HG02798 (cell line): ENCODE results near the gene RALGPS2.
"Not testable (repeated sequence)": the region's sequence is repeated elsewhere in the genome, so short reads cannot be mapped to it uniquely, and the experiment has no call there.

Source experiments
- ATAC-seq: cut with Tn5 transposase; IDR thresholded peaks from one replicate; pipeline ENCODE4 v1.9.1; 2021; ENCODE audit warnings: mild to moderate bottlenecking; ENCODE audit not compliant: unreplicated experiment, poor library complexity

RALGPS2 gene

GRCh38 chr1:178772952-178773351, 47.9 kb downstream of the RALGPS2 start:
- no peak for ATAC-seq

GRCh38 chr1:178774263-178774662, 49.2 kb downstream of the RALGPS2 start:
- no peak for ATAC-seq

- ATAC-seq: no peak
These were observed 51.5 kb downstream of the RALGPS2 start for GRCh38 chr1:178776553-178776952.

DNA sequence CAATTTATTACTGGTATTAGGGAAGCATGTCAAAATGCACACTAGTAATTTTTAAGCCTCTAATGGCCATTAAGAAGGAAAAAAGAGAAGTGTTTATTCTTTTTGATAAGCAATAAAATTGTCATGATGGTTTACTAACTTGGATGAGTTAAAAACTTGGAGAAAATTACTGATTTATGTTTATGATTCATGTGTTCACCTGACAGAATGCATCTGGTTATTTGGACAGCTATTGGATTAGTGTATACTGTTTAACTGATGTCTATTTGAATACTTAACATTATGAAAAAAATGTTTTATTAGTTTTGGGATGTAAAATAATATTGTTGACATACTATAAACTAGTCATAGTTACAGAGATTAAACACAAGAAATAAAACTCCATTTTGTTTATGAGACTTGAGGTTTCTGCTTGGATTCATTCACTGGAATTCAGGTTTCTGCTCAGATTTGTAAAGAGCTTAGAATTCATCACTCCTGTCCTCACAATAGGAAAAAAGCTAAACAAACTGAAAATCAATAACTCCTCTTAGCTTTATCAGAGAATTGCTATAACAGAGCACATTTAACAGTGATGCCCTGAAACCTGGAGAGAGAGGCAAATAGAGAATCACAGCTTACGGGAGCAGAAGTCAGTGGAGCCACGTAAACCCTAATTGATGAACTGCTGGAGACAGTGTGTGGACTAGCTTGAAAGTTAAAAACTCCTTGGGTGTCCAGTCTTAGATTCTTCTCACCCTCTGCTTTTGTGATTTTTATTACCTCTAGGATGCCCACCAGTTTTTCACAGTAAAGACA, 56.7 kb downstream of the RALGPS2 start:
- no peak for ATAC-seq

- peak; percentile 46 for ATAC-seq
These were observed 59.1 kb downstream of the RALGPS2 start for GRCh38 chr1:178784131-178784536.

DNA sequence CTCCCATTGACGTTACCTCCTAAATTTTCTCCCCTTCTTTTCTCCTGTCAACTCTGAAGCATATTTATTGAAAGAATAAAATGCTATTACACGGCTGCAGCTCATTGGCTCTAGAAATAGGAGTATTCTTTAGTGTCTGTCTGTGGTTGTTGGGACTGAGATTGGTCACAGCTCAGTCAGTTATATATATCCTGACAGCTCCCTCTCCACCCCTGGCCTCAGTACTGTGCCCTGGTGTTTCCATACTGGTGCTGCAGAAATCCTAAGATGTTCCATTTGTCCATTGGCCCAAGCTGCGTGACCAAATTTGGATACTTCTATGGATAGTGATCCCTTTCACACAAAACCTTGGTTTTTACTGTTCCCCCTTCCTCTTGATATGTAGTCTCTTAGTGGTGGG, 67.3 kb downstream of the RALGPS2 start:
- ATAC-seq: no peak

DNA sequence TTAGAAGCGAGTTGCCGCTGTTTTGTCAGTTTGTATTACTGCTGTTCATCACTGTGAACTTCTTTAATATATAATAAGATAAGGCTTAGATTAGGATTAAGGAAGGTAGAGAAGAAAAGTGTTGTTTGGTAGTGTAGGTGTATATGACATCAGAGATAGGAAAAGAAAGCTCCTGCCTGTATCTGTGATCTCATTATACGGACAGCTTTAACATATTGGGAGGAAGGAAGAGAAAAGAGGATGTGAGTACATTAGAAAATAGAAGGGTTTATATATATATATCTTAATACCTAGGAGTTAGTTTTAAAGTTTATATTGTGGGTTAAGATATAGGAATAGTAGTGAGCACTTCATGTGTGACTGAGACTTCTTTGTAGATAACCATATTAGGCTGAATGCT, 71.0 kb downstream of the RALGPS2 start:
- ATAC-seq: no peak

- ATAC-seq: no peak
These were observed 72.5 kb downstream of the RALGPS2 start for GRCh38 chr1:178797590-178797989.

DNA sequence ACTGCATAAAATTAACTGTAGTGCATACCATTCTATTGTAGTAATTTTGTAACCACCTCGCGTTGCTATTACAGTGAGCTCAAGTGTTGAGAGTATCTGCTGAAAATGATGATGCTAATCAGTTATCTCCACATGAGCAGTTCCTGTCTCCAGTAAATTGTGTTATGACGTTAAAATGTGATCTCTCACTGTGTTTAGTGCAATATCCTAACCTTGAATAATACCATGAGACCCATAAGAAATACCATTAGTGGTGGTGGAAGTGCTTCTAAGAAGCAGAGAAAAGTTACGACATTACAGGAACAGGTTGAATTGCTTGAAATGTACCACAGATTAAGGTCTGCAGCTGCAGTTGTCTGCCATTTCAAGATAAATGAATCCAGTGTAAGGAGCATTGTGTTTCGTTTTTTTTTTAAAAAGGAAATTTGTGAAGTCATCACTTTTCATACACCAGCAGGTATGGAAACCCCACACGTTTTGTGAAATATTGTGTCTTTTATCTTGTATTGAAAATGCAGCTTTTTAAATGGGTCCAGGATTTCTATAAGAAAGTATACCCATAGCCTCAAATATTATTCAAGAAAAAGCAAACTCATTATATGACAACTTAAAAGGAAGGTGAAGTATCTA, 73.3 kb downstream of the RALGPS2 start:
- no peak for ATAC-seq

- ATAC-seq: no peak
These were observed 77.8 kb downstream of the RALGPS2 start for GRCh38 chr1:178802873-178803272.

DNA sequence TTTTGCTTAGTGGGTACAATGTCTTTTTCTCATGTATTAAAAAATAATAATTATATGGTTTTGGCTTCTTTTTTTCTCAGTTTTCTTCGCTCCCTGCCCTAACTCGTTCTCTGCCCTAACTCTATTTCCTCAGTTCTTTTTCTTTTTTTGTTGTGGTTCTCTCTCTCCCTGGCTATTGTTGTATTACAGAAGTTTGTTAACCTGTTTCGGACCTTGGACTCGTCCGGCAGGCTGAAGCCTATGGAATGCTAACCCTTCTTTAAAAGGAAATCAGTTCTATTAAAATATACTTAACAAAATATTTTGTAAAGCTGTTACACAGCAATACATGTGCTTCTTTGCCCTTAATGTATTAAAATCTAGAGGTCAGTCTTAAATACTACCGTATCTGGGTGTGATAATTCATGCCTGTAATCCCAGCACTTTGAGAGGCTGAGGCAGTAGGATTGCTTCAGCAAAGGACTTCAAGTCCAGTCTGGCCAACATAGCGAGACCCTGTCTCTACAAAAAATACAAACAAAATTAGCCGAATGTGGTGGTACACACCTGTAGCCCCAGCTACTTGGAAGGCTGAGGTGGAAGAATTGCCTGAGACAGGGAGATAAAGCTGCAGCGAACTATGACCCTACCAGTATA, 81.7 kb downstream of the RALGPS2 start:
- ATAC-seq: no peak

DNA sequence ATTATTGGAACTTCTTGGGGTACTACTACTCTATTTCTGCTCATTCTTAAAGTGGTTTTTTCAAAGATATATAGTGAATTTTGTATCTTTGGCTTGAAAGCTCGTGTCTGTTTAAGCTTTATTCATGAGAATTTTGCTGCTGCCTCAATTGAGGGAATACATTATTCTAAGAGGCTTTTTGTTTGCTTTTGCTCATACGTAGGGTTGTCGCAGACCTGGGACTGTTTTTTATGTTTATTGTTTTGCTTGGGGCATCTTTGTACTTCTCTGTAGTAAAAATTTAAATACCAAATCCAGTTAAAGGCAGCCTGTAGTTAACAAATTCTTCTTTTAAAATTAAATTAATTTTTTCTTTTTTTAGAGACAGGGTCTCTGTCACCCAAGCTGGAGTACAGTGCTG, 83.5 kb downstream of the RALGPS2 start:
- ATAC-seq: no peak

- no peak for ATAC-seq
These were observed 85.5 kb downstream of the RALGPS2 start for GRCh38 chr1:178810585-178810984.

- ATAC-seq: no peak
These were observed 93.4 kb downstream of the RALGPS2 start for GRCh38 chr1:178818416-178818815.

- ATAC-seq: no peak
These were observed 94.1 kb downstream of the RALGPS2 start for GRCh38 chr1:178819123-178819522.

- ATAC-seq: no peak
These were observed 96.3 kb downstream of the RALGPS2 start for GRCh38 chr1:178821134-178821866.

GRCh38 chr1:178825167-178825566, 100.1 kb downstream of the RALGPS2 start:
- no peak for ATAC-seq

DNA sequence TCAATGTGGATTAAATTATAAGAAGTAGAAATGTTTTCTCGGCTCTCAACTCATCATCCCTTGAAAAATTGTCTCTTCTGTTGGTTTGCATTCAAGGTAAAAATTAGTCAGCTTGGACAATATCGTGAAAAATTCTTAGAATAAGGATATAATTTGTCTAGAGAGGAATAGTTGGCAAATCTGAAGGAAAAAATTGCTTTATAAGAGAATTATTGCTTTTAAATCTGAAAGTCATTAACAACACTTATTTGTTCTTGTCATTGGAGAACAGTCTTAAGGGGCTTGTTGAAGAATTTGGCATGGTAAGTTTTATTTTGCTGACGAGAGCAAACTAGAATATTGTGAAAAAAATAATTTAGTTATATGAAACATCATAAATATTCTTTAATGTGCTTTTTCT, 119.4 kb downstream of the RALGPS2 start:
- no peak for ATAC-seq

DNA sequence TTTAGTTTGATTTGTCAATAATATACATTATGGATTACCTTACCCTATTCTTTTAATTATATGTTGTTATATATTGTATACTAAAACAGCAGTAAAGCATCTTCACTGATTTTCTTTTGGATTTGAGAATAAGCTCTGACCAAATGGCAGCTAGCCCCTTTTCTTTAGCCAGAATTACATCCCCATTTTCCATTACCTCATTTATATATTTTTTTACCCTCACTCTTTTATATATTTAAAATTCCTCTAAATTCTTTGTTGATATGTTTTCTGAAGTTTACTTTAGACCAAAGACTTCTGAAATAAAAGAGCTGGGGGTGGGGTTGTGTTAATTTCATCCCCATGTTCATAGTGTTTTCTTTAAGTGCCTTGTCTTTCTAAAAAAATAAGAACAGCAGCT, 121.3 kb downstream of the RALGPS2 start:
- no peak for ATAC-seq

- ATAC-seq: no peak
These were observed 122.4 kb downstream of the RALGPS2 start for GRCh38 chr1:178847396-178847849.

GRCh38 chr1:178847919-178848318, 122.9 kb downstream of the RALGPS2 start:
- not testable (repeated sequence) for ATAC-seq
